K562 (cell line): ENCODE results near the gene PCCA. TPM values are rescaled to one million over a fixed set of nuclear protein-coding genes. Genes with fewer than 3 reads are reported as not detected.

Experiments used
- BCOR ChIP-seq: fragments of 450-650 bp; IDR thresholded peaks from 2 replicates; pipeline ENCODE4 v1.6.1; 2016
- FOXA1 ChIP-seq: fragments of 450-650 bp; IDR thresholded peaks from 2 replicates; pipeline ENCODE4 v1.6.1; 2016; ENCODE audit warnings: mild to moderate bottlenecking, borderline replicate concordance
- HMGN3 ChIP-seq: IDR thresholded peaks from 2 replicates; pipeline ENCODE4 v1.6.1; 2011; ENCODE audit warnings: borderline replicate concordance, low read depth, mild to moderate bottlenecking, mixed read lengths, low read length; ENCODE audit not compliant: insufficient read length; ENCODE audit errors: extremely low read depth
- MIER1 ChIP-seq: fragments of 450-650 bp; IDR thresholded peaks from 2 replicates; pipeline ENCODE4 v1.6.1; 2016; ENCODE audit warnings: antibody characterized with exemption, mild to moderate bottlenecking, low read depth
- PTBP1 ChIP-seq: fragments of 200-400 bp; formaldehyde crosslinking; IDR thresholded peaks from 2 replicates; pipeline ENCODE4 v1.6.1; 2017; ENCODE audit warnings: low read depth, low read length
- RUNX1 ChIP-seq: sonication (generic); IDR thresholded peaks from 2 replicates; pipeline ENCODE4 v1.6.1; 2016; ENCODE audit warnings: antibody characterized with exemption, low read depth
- ZC3H8 ChIP-seq: fragments of 450-650 bp; IDR thresholded peaks from 2 replicates; pipeline ENCODE4 v1.6.1; 2017
- ZFP30 ChIP-seq: fragments of 250-450 bp; sonication (Bioruptor Pico); IDR thresholded peaks from 2 replicates; pipeline ENCODE4 v1.8.0; 2022; ENCODE audit warnings: moderate library complexity, mild to moderate bottlenecking, inconsistent platforms, borderline replicate concordance
- polyA plus RNA-seq, 8 experiments: library from polyadenylated mRNA; depleted of rRNA in 4 of 8; stranded (reverse) in 5 of 8; unstranded in 3 of 8; fragments of >200 nt; fragmentation: Nextera tagmentation in 2 of 8; fragmentation: Illumina TruSeq in 1 of 8; extraction: Ambion mirVana in 2 of 8; extraction: Trizol in 1 of 8; gene quantifications; 2 replicates each; pipeline versions ENCODE4 v1.2.1 to v1.2.3, GENCODE V29; 2011 to 2014; ENCODE audit warnings: inconsistent platforms in 1 of 8, missing spikeins in 1 of 8
- total RNA-seq, 7 experiments: library from RNA; depleted of rRNA in 6 of 7; stranded (reverse); fragments of >200 nt in 6 of 7; fragmentation: Illumina TruSeq in 2 of 7; extraction: Trizol in 2 of 7; gene quantifications; 2 replicates each; pipeline versions ENCODE4 v1.2.1 to v1.2.3, GENCODE V29; 2011 to 2021; ENCODE audit warnings: low replicate concordance in 1 of 7
- TF ChIP-seq, protein P1 (sequence below), 2 experiments: fragments of 450-650 bp; IDR thresholded peaks; 2 replicates each; pipeline ENCODE4 v1.6.1; 2016; ENCODE audit warnings: mild to moderate bottlenecking in 2 of 2, borderline replicate concordance in 1 of 2, low read depth in 1 of 2, moderate library complexity in 1 of 2
- TF ChIP-seq, protein P2 (sequence below): fragments of 250-450 bp; sonication (Bioruptor Pico); IDR thresholded peaks from 2 replicates; pipeline ENCODE4 v1.5.0; 2022; ENCODE audit warnings: mild to moderate bottlenecking
- TF ChIP-seq, protein P3 (sequence below): fragments of 250-450 bp; sonication (Bioruptor Pico); IDR thresholded peaks from 2 replicates; pipeline ENCODE4 v1.5.0; 2021; ENCODE audit warnings: mild to moderate bottlenecking, borderline replicate concordance
- TF ChIP-seq, protein P4 (sequence below): conservative IDR thresholded peaks from 2 replicates; pipeline ENCODE4 v1.6.1; 2011; ENCODE audit warnings: low read depth, mild to moderate bottlenecking, low read length; ENCODE audit not compliant: control insufficient read depth

The PCCA gene
- total and polyA plus RNA-seq, 9 of the 15 experiments (the other 6 are each of a cell fraction or from before 2014, with no cell fraction given): 5.2 to 14.1 (median 9.7) TPM

DNA sequence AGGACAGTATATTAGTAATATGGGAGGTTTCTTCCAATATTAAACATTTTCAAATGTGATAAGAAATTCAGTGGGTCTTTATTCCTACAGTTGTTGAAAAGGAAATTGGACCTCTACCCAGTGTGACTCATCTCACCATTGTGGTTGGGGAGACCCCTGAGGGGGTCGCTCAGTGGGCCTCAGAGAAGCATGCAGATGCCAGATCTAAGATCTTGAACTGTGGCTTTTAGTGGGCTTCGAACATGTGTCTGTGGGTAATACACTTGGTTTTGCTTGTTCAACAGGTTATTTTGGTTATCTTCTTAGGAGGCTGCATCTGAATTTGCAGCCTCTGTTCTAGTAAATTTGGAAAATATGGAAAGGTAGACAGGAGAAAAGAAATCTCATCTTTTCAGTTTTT, 132.3 kb downstream of the PCCA start (continued):
- TF ChIP-seq, protein P1, sequence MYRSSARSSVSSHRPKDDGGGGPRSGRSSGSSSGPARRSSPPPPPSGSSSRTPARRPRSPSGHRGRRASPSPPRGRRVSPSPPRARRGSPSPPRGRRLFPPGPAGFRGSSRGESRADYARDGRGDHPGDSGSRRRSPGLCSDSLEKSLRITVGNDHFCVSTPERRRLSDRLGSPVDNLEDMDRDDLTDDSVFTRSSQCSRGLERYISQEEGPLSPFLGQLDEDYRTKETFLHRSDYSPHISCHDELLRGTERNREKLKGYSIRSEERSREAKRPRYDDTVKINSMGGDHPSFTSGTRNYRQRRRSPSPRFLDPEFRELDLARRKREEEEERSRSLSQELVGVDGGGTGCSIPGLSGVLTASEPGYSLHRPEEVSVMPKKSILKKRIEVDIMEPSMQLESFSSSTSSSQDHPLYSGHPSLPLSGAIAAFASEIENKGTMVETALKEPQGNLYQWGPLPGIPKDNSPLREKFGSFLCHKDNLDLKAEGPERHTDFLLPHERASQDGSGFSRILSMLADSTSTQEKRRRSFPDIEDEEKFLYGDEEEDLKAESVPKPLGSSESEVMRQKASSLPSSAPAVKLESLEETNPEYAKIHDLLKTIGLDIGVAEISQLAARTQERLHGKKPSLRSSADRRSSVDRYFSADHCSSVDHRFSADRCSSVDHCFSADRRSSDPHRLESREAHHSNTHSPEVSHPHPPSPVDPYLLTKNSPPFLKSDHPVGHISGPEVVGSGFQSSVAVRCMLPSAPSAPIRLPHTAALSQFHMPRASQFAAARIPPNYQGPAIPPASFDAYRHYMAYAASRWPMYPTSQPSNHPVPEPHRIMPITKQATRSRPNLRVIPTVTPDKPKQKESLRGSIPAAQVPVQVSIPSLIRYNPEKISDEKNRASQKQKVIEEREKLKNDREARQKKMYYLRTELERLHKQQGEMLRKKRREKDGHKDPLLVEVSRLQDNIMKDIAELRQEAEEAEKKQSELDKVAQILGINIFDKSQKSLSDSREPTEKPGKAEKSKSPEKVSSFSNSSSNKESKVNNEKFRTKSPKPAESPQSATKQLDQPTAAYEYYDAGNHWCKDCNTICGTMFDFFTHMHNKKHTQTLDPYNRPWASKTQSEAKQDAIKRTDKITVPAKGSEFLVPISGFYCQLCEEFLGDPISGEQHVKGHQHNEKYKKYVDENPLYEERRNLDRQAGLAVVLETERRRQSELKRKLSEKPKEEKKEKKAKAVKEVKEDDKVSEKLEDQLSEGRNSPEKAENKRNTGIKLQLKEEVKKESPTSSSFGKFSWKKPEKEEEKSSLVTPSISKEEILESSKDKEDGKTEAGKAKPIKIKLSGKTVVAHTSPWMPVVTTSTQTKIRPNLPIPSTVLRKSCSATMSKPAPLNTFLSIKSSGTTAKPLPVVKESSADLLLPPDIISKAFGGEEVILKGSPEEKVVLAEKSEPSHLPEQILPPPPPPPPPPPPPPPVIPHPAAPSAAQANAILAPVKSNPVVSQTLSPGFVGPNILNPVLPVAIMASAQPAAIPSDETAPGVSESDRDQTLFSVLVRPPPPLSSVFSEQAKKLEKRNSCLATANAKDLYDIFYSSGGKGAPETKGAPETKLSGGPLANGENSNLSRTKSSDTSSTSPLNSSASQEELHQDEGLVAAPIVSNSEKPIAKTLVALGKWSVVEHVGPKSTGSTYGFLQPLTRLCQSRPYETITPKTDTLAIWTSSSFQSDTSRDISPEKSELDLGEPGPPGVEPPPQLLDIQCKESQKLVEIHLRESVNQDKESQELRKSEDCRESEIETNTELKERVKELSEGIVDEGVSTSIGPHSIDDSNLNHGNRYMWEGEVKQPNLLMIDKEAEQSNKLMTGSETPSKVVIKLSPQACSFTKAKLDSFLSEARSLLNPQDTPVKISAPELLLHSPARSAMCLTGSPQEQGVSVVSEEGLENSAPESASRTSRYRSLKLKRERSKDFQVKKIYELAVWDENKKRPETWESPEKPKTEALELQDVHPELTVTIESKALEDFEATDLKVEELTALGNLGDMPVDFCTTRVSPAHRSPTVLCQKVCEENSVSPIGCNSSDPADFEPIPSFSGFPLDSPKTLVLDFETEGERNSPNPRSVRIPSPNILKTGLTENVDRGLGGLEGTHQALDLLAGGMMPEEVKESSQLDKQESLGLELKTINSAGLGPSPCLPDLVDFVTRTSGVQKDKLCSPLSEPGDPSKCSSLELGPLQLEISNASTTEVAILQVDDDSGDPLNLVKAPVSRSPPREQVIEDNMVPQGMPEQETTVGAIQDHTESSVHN (IDR thresholded peaks at IDR 0.05; ENCODE audit: borderline replicate concordance in 1 of 2, low read depth in 1 of 2): no peak
- no peak for TF ChIP-seq MIER1
- TF ChIP-seq FOXA1: no peak
- no peak for TF ChIP-seq RUNX1
- no peak for TF ChIP-seq BCOR
- no peak for TF ChIP-seq PTBP1
- TF ChIP-seq HMGN3: no peak
- TF ChIP-seq ZFP30 (CRISPR knock-in tag): no peak
- TF ChIP-seq, protein P2, sequence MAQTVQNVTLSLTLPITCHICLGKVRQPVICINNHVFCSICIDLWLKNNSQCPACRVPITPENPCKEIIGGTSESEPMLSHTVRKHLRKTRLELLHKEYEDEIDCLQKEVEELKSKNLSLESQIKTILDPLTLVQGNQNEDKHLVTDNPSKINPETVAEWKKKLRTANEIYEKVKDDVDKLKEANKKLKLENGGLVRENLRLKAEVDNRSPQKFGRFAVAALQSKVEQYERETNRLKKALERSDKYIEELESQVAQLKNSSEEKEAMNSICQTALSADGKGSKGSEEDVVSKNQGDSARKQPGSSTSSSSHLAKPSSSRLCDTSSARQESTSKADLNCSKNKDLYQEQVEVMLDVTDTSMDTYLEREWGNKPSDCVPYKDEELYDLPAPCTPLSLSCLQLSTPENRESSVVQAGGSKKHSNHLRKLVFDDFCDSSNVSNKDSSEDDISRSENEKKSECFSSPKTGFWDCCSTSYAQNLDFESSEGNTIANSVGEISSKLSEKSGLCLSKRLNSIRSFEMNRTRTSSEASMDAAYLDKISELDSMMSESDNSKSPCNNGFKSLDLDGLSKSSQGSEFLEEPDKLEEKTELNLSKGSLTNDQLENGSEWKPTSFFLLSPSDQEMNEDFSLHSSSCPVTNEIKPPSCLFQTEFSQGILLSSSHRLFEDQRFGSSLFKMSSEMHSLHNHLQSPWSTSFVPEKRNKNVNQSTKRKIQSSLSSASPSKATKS (CRISPR knock-in tag): no peak
- TF ChIP-seq, protein P3, sequence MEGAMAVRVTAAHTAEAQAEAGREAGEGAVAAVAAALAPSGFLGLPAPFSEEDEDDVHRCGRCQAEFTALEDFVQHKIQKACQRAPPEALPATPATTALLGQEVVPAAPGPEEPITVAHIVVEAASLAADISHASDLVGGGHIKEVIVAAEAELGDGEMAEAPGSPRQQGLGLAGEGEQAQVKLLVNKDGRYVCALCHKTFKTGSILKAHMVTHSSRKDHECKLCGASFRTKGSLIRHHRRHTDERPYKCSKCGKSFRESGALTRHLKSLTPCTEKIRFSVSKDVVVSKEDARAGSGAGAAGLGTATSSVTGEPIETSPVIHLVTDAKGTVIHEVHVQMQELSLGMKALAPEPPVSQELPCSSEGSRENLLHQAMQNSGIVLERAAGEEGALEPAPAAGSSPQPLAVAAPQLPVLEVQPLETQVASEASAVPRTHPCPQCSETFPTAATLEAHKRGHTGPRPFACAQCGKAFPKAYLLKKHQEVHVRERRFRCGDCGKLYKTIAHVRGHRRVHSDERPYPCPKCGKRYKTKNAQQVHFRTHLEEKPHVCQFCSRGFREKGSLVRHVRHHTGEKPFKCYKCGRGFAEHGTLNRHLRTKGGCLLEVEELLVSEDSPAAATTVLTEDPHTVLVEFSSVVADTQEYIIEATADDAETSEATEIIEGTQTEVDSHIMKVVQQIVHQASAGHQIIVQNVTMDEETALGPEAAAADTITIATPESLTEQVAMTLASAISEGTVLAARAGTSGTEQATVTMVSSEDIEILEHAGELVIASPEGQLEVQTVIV: no peak
- TF ChIP-seq ZC3H8: no peak
- TF ChIP-seq, protein P4, sequence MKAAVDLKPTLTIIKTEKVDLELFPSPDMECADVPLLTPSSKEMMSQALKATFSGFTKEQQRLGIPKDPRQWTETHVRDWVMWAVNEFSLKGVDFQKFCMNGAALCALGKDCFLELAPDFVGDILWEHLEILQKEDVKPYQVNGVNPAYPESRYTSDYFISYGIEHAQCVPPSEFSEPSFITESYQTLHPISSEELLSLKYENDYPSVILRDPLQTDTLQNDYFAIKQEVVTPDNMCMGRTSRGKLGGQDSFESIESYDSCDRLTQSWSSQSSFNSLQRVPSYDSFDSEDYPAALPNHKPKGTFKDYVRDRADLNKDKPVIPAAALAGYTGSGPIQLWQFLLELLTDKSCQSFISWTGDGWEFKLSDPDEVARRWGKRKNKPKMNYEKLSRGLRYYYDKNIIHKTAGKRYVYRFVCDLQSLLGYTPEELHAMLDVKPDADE: no peak
